Measurements from ENCODE around the gene OR51F1. TPM values are rescaled to one million over a fixed set of nuclear protein-coding genes. Genes with fewer than 3 reads are reported as not detected.
"Not testable (repeated sequence)": the region's sequence is repeated elsewhere in the genome, so short reads cannot be mapped to it uniquely, and the experiment has no call there.

OR51F1 gene
- total RNA-seq (2014; rRNA removed; shearing (Covaris generic)), result not detected in 2 replicates
- polyA plus RNA-seq (2014; cell fraction: nucleus; rRNA removed), result not detected in 2 replicates

- no peak for DNase-seq (ENCODE audit: extremely low read depth, low read depth)
These were observed at the start of gene OR51F1 for GRCh38 chr11:4769838-4770237. OR51F1 (minus strand) TSS chr11:4769938; CDS start chr11:4769938, 0 bp downstream.

- DNase-seq (ENCODE audit: extremely low read depth, low read depth), result no peak
These were observed 39.5 kb upstream of the OR51F1 start for GRCh38 chr11:4809246-4809645.

- no peak for DNase-seq (ENCODE audit: extremely low read depth, low read depth)
These were observed 38.7 kb upstream of the OR51F1 start for GRCh38 chr11:4808476-4808875.

GRCh38 chr11:4804280-4804679, 34.5 kb upstream of the OR51F1 start, which contains the start of gene OR52R1:
OR52R1 (minus strand) TSS chr11:4804380; CDS start chr11:4804380, 0 bp downstream.
- no peak for DNase-seq (ENCODE audit: extremely low read depth, low read depth)

GRCh38 chr11:4801316-4801715, 31.6 kb upstream of the OR51F1 start:
- DNase-seq (ENCODE audit: extremely low read depth, low read depth), result not testable (repeated sequence)

- no peak for DNase-seq (ENCODE audit: extremely low read depth, low read depth)
These were observed 28.9 kb upstream of the OR51F1 start for GRCh38 chr11:4798427-4799183.

- DNase-seq (ENCODE audit: extremely low read depth, low read depth), result no peak
These were observed 27.5 kb upstream of the OR51F1 start for GRCh38 chr11:4797206-4797605.

- no peak for DNase-seq (ENCODE audit: extremely low read depth, low read depth)
These were observed 12.7 kb upstream of the OR51F1 start for GRCh38 chr11:4782454-4782853.

- no peak for DNase-seq (ENCODE audit: extremely low read depth, low read depth)
These were observed 1.6 kb downstream of the OR51F1 start for GRCh38 chr11:4768094-4768493.

GRCh38 chr11:4766420-4767043, 3.2 kb downstream of the OR51F1 start:
- no peak for DNase-seq (ENCODE audit: extremely low read depth, low read depth)

GRCh38 chr11:4763096-4763495, 6.6 kb downstream of the OR51F1 start:
- no peak for DNase-seq (ENCODE audit: extremely low read depth, low read depth)

GRCh38 chr11:4751201-4751600, 18.5 kb downstream of the OR51F1 start:
- no peak for DNase-seq (ENCODE audit: extremely low read depth, low read depth)

GRCh38 chr11:4748438-4748837, 21.3 kb downstream of the OR51F1 start:
- no peak for DNase-seq (ENCODE audit: extremely low read depth, low read depth)

- no peak for DNase-seq (ENCODE audit: extremely low read depth, low read depth)
These were observed 29.0 kb downstream of the OR51F1 start for GRCh38 chr11:4740735-4741134.

- DNase-seq (ENCODE audit: extremely low read depth, low read depth), result no peak
These were observed 42.6 kb downstream of the OR51F1 start for GRCh38 chr11:4727171-4727570.

- not testable (repeated sequence) for DNase-seq (ENCODE audit: extremely low read depth, low read depth)
These were observed 46.9 kb downstream of the OR51F1 start for GRCh38 chr11:4722616-4723534.

Small RNA genes lying within 50 kb of the gene (small RNA-seq; reads per million reads assigned to genes)
- 0 reads per million in 2 experiments for gene RF00091

Other genes starting within 250 kb of the OR51F1 start
- not detected in 2 replicates for gene OR52M1, start 224.7 kb downstream of the OR51F1 start, total RNA-seq (2014; rRNA removed; shearing (Covaris generic))
- not detected in 2 replicates for gene OR52I2, start 188.2 kb downstream of the OR51F1 start, total RNA-seq (2014; rRNA removed; shearing (Covaris generic))
- not detected in 2 replicates for gene OR52I1, start 175.9 kb downstream of the OR51F1 start, total RNA-seq (2014; rRNA removed; shearing (Covaris generic))
- gene TRIM68, start 161.7 kb downstream of the OR51F1 start, total RNA-seq (2014; rRNA removed; shearing (Covaris generic)), result 4.3 and 6.1 TPM in 2 replicates
- gene OR51D1, start 132.5 kb downstream of the OR51F1 start, total RNA-seq (2014; rRNA removed; shearing (Covaris generic)), result not detected in 2 replicates
- not detected in 2 replicates for gene OR51E1, start 126.0 kb downstream of the OR51F1 start, total RNA-seq (2014; rRNA removed; shearing (Covaris generic))
- gene OR51E2, start 72.1 kb downstream of the OR51F1 start, total RNA-seq (2014; rRNA removed; shearing (Covaris generic)), result not detected in 2 replicates
- not detected in 2 replicates for gene MMP26, start 65.2 kb downstream of the OR51F1 start, total RNA-seq (2014; rRNA removed; shearing (Covaris generic))
- not detected in 2 replicates for gene OR52R1, start 34.4 kb upstream of the OR51F1 start, total RNA-seq (2014; rRNA removed; shearing (Covaris generic))
- gene OR51F2, start 51.4 kb upstream of the OR51F1 start, total RNA-seq (2014; rRNA removed; shearing (Covaris generic)), result not detected in 2 replicates
- gene OR51S1, start 79.3 kb upstream of the OR51F1 start, total RNA-seq (2014; rRNA removed; shearing (Covaris generic)), result not detected in 2 replicates
- gene OR51T1, start 112.0 kb upstream of the OR51F1 start, total RNA-seq (2014; rRNA removed; shearing (Covaris generic)), result not detected in 2 replicates
- not detected in 2 replicates for gene OR51A7, start 133.8 kb upstream of the OR51F1 start, total RNA-seq (2014; rRNA removed; shearing (Covaris generic))
- gene OR51G2, start 149.4 kb upstream of the OR51F1 start, total RNA-seq (2014; rRNA removed; shearing (Covaris generic)), result not detected in 2 replicates
- not detected in 2 replicates for gene OR51G1, start 154.4 kb upstream of the OR51F1 start, total RNA-seq (2014; rRNA removed; shearing (Covaris generic))
- gene OR51A4, start 177.7 kb upstream of the OR51F1 start, total RNA-seq (2014; rRNA removed; shearing (Covaris generic)), result not detected in 2 replicates
- not detected in 2 replicates for gene OR51A2, start 185.8 kb upstream of the OR51F1 start, total RNA-seq (2014; rRNA removed; shearing (Covaris generic))
- not detected in 2 replicates for gene OR51L1, start 224.9 kb upstream of the OR51F1 start, total RNA-seq (2014; rRNA removed; shearing (Covaris generic))

All from NCI-H460 (cell line).